ENCODE results near the gene PHPT1. TPM values are rescaled to one million over a fixed set of nuclear protein-coding genes. Genes with fewer than 3 reads are reported as not detected.

Gene PHPT1
- total and polyA plus RNA-seq, 2 of the 13 experiments (the other 11 are each of a cell fraction or from before 2014, with no cell fraction given), result 189 to 192 TPM

GRCh38 chr9:136885950-136886578, 36.9 kb downstream of the PHPT1 start, which contains the start of gene TRAF2 (continued):
- TF ChIP-seq, protein P1, sequence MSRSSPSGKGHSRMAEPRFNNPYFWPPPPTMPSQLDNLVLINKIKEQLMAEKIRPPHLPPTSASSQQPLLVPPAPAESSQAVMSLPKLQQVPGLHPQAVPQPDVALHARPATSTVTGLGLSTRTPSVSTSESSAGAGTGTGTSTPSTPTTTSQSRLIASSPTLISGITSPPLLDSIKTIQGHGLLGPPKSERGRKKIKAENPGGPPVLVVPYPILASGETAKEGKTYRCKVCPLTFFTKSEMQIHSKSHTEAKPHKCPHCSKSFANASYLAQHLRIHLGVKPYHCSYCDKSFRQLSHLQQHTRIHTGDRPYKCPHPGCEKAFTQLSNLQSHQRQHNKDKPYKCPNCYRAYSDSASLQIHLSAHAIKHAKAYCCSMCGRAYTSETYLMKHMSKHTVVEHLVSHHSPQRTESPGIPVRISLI (CRISPR knock-in tag; IDR thresholded peaks at IDR 0.05; ENCODE audit: borderline replicate concordance), result no peak
- TF ChIP-seq ZBTB7A (CRISPR knock-in tag; IDR thresholded peaks at IDR 0.05) (no peak), GATAD2A (CRISPR knock-in tag; IDR thresholded peaks at IDR 0.05) (no peak), ZNF251 (CRISPR knock-in tag; IDR thresholded peaks at IDR 0.05) (no peak), NPAS2 (CRISPR knock-in tag; IDR thresholded peaks at IDR 0.05; ENCODE audit: borderline replicate concordance) (no peak), HNRNPLL (IDR thresholded peaks at IDR 0.05; ENCODE audit: low read depth, low read length, poor library complexity, severe bottlenecking) (peak; percentile 88), TFE3 (CRISPR knock-in tag; IDR thresholded peaks at IDR 0.05) (no peak), RFX5 (IDR thresholded peaks at IDR 0.05; ENCODE audit: low read depth, low read length) (no peak), IKZF1 (IDR thresholded peaks at IDR 0.05) (no peak), ZFY (CRISPR knock-in tag; IDR thresholded peaks at IDR 0.05) (peak; percentile 67), RARG (CRISPR knock-in tag; IDR thresholded peaks at IDR 0.05; ENCODE audit: low read depth) (no peak), ZNF839 (CRISPR knock-in tag; IDR thresholded peaks at IDR 0.05; ENCODE audit: borderline replicate concordance) (no peak), ZBTB26 (CRISPR knock-in tag; IDR thresholded peaks at IDR 0.05; ENCODE audit: borderline replicate concordance) (peak; percentile 55; the same call in 1 of the 2 replicates), RFX3 (CRISPR knock-in tag; IDR thresholded peaks at IDR 0.05) (no peak), CENPT (CRISPR knock-in tag; IDR thresholded peaks at IDR 0.05; ENCODE audit: low read depth) (0 out of 2 replicates have a peak, but pooled peaks have one; percentile 77), ZNF337 (CRISPR knock-in tag; IDR thresholded peaks at IDR 0.05; ENCODE audit: borderline replicate concordance, low read depth) (no peak), ZNF484 (CRISPR knock-in tag; IDR thresholded peaks at IDR 0.05; ENCODE audit: borderline replicate concordance, low read depth) (no peak), FOSL2 (CRISPR knock-in tag; IDR thresholded peaks at IDR 0.05) (peak; percentile 44; the same call in 1 of the 2 replicates), ZNF614 (CRISPR knock-in tag; IDR thresholded peaks at IDR 0.05; ENCODE audit: borderline replicate concordance) (no peak), ZNF496 (CRISPR knock-in tag; IDR thresholded peaks at IDR 0.05; ENCODE audit: insufficient replicate concordance) (no peak), ATAD3A (CRISPR knock-in tag; IDR thresholded peaks at IDR 0.05) (no peak), ZNF740 (CRISPR knock-in tag; IDR thresholded peaks at IDR 0.05) (no peak), ZNF552 (CRISPR knock-in tag; IDR thresholded peaks at IDR 0.05; ENCODE audit: borderline replicate concordance) (no peak)
- TF ChIP-seq, protein P2, sequence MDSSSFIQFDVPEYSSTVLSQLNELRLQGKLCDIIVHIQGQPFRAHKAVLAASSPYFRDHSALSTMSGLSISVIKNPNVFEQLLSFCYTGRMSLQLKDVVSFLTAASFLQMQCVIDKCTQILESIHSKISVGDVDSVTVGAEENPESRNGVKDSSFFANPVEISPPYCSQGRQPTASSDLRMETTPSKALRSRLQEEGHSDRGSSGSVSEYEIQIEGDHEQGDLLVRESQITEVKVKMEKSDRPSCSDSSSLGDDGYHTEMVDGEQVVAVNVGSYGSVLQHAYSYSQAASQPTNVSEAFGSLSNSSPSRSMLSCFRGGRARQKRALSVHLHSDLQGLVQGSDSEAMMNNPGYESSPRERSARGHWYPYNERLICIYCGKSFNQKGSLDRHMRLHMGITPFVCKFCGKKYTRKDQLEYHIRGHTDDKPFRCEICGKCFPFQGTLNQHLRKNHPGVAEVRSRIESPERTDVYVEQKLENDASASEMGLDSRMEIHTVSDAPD (CRISPR knock-in tag; IDR thresholded peaks at IDR 0.05), result no peak

All from HepG2 (cell line).